Activated gamma-delta T cell (primary cell): ENCODE data around the gene GOLIM4.
"Not testable (repeated sequence)": the region's sequence is repeated elsewhere in the genome, so short reads cannot be mapped to it uniquely, and the experiment has no call there.

Experiments
- DNase-seq: peaks from one replicate; lab custom pipeline; 2025; lab: John Stamatoyannopoulos, UW

The GOLIM4 gene

GRCh38 chr3:168048414-168049330 is 47.1 kb downstream of the GOLIM4 start:
- DNase-seq: no peak

DNA sequence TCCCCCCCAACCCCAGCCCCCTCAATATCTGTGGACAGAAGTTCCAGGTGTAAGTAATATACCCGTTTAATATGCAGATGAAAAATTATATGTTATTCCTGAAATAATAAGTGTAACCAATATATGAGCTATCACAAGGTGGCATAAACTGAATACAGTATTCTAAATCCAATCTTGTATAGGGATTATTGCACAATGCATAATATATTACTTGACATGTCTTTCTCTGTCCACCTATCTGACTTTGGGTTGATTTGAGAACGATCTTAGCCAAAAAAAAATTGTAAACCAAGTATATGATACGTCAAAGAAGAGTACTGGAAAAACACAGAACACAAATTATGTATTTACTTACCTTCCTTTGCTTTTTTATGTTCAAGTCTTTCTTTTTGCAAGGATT is 47.8 kb downstream of the GOLIM4 start:
- no peak for DNase-seq

GRCh38 chr3:168047190-168047795 is 48.4 kb downstream of the GOLIM4 start:
- DNase-seq: no peak

DNA sequence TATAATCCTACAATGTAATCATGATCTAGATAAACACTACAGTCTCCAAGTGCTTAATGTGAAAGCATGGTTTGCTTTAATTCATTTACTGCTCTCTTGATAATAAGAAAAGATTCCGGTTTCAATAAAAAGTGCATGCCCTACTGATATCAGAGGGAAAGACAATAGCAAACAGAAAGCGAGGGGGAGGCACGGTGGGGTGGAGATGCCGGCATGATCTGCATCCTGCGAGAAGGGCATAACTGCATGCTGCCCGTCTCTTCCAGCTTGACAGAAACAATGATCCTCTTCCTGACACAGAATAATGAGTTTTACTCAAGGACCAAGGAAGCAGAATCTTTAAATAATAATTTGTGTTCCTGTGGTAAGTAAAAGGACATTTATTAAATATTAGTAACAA is 51.7 kb downstream of the GOLIM4 start:
- DNase-seq: no peak

GRCh38 chr3:168040607-168041208 is 55.0 kb downstream of the GOLIM4 start:
- DNase-seq: no peak

- no peak for DNase-seq
Observed at GRCh38 chr3:168037020-168037419, 58.7 kb downstream of the GOLIM4 start.

- DNase-seq: no peak
Observed at GRCh38 chr3:168036619-168037018, 59.1 kb downstream of the GOLIM4 start.

DNA sequence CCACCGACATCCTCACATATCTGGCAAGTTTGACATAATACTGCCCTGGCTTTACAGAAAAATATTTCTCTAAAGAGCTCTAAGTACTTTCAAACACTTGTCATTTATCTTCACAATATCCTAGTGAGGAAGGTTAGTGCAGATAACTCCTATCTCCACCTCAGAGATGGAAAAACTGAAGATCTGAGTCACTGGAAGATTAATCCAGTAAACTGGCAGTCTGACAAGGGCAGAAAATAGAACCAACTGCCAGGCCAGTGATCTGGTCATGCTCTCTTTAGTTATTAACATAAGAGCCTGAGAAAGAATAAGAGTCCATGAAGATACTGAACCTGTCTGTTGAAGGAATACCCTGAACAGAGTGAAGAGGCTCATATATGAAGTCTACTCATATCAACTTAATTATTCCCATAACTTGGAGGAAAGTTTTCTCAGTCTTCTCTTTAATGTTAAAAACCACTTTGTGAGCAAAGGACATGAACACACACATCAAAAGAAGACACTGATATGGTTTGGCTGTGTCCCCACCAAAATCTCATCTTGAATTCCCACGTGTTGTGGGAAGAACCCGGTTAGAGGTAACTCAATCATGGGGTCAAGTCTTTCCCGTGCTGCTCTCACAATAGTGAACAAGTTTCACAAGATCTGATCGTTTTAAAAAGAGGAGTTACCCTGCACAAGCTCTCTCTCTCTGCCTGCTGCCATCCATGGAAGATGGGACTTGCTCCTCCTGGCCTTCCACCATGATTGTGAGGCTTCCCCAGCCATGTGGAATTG is 61.4 kb downstream of the GOLIM4 start:
- DNase-seq: no peak

GRCh38 chr3:168030577-168030976 is 65.1 kb downstream of the GOLIM4 start:
- no peak for DNase-seq

DNA sequence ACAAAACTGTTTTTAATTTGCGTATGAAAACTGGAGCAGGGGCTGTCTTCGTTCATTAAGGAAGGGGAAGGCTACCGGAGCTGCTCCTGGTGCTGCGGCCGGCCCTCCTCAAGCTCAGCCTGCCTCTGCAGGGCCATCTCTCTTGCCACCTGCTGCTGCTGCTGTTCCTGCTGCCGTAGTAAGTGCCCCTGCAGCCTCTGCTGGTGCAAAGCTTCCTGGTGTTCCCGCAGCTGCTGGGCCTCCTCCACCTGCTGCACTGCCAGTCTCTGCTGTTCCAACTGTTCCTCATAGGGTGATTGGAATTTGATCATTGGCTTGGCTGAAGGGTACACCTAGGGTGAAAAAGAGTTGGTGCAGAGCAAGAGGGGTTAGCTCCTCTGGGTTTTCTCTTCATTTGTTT is 66.0 kb downstream of the GOLIM4 start:
- no peak for DNase-seq

- DNase-seq: no peak
Observed at GRCh38 chr3:168028086-168028485, 67.6 kb downstream of the GOLIM4 start.

DNA sequence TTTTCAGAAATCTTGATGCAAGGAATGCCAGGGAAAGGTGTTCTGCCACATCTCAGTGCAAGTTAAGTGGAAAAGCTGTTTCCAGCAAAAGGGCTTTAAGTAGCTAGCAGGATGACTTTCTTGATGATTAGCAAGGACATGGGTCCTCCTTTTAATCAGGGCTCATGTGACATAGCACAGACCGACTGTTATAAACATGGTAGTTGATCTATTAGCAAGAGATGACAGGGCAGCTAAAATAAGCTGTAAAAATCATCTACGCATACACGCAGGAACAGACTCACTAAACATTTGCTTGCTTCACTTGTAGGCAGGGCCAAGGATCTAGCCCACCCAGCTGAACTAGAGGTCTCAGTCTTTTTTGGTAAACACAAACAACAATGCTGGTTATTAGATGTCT is 69.0 kb downstream of the GOLIM4 start:
- DNase-seq: no peak

DNA sequence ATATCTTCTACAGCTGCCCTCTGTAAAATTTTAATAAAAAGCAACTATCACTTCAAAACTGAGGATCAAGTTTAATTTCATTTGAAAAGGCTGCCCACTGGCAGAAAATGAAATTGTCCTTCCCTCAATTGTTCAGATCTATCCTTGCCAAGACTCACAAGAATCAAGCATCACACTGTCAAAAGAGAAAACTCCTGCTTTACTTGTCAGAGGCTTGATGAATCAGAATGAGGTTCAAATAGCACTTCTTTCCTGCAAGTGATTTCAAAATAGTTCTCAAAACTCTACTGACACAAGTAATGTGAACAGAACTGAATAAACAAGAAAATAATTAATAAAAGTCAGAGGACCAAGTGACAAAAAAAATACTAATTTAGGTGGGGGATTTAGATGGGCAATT is 70.6 kb downstream of the GOLIM4 start:
- no peak for DNase-seq

GRCh38 chr3:168024537-168024941 is 71.2 kb downstream of the GOLIM4 start:
- no peak for DNase-seq

GRCh38 chr3:168021737-168022450 is 73.8 kb downstream of the GOLIM4 start:
- no peak for DNase-seq

DNA sequence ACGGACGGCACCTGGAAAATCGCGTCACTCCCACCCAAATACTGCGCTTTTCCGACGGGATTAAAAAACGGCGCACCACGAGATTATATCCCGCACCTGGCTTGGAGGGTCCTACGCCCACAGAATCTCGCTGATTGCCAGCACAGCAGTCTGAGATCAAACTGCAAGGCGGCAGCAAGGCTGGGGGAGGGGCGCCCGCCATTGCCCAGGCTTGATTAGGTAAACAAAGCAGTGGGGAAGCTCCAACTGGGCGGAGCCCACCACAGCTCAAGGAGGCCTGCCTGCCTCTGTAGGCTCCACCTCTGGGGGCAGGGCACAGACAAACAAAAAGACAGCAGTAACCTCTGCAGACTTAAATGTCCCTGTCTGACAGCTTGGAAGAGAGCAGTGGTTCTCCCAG is 84.4 kb downstream of the GOLIM4 start:
- not testable (repeated sequence) for DNase-seq

DNA sequence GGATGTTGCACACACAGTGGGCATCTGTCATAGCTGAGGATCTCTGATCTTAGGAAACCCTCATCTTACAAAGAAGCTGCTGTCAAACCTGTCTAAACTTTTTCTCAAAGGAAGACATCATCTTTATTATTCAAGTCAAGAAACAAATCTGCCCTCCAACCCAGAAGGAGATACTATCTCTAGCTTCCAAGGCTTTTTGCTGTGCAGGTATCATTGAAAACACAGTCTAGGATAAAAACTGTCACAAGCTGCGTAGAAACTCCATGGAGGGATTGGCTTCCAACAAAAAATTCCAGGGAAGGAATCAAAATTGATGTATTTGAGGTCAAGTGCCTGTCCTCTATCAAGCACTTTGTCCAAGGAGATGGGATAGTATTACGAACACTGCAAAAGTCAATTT is 89.1 kb downstream of the GOLIM4 start:
- DNase-seq: no peak

DNA sequence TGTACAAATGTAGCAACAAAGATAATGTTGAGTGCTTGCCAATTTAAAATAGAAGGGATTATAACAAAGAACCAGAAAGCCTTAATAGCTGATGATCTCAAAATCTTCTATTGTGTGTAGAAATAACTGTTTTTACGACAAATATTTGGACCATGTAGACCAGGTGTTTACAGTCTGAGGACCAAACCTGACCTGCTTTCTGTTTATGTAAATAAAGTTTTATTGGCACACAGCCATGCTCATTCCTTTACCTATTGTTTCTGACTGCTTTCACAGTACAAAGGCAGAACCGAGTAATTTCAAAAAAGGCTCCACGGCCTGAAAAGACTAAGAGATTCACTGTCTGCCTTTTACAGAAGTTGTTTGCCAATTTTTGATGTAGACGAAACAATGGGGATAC is 91.8 kb downstream of the GOLIM4 start:
- DNase-seq: no peak

GRCh38 chr3:168002786-168003368 is 92.8 kb downstream of the GOLIM4 start:
- no peak for DNase-seq

GRCh38 chr3:168001244-168001643 is 94.5 kb downstream of the GOLIM4 start:
- DNase-seq: no peak

DNA sequence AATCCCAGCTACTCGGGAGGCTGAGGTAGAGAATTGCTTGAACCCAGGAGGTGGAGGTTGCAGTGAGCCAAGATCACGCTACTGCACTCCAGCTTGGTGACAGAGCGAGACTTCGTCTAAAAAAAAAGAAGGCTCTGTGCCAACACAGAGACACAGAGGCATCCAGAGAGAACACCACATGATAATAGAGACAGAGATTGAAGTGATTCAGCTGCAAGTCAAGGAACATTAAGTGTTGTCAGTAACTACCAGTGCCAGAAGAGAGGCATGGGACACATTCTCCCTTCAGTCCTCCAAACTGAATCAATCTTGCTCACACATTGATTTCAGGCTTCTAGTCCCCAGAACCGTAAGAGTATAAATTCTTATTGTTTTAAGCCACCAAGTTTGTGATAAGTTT is 97.5 kb downstream of the GOLIM4 start:
- no peak for DNase-seq
